UCSD-AML1 (cell line): ENCODE measurements around the gene PARM1.

Source experiments
- DNase-seq: peaks from one replicate; lab custom pipeline; 2025; ENCODE audit not compliant: unreplicated experiment; lab: John Stamatoyannopoulos, UW

PARM1 gene

GRCh38 chr4:75028196-75028854 lies 95.4 kb downstream of the PARM1 start:
- no peak for DNase-seq

GRCh38 chr4:75030028-75030427 lies 97.1 kb downstream of the PARM1 start:
- DNase-seq: no peak

- DNase-seq: peak; percentile 13
Measured at GRCh38 chr4:75030649-75031235, 97.8 kb downstream of the PARM1 start.

GRCh38 chr4:75031775-75032174 lies 98.9 kb downstream of the PARM1 start:
- no peak for DNase-seq

DNA sequence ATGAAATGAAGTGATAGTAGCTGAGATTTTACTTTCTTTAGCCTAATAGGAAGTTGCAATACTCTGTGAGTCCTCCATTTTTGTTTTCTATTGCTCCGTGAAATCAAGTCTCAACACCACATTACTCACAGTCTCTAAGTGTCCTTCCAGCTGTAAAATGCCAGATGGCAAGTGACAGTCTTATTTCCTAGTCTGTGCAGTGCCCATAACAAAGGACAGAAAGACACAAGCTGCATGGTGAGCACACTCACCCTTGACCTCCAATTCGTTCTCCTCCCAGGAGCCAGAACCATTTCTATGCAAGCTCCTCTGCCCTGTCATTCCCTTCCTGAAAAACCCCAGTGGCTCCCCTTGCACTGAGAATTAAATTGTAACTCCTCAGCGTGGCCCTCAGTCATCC lies 101.6 kb downstream of the PARM1 start:
- no peak for DNase-seq

- DNase-seq: no peak
Measured at GRCh38 chr4:75035321-75035720, 102.4 kb downstream of the PARM1 start.

GRCh38 chr4:75036046-75036830 lies 103.3 kb downstream of the PARM1 start:
- DNase-seq: no peak

GRCh38 chr4:75037252-75037651 lies 104.3 kb downstream of the PARM1 start:
- no peak for DNase-seq

GRCh38 chr4:75038376-75038775 lies 105.5 kb downstream of the PARM1 start:
- DNase-seq: no peak

GRCh38 chr4:75040703-75041102 lies 107.8 kb downstream of the PARM1 start:
- DNase-seq: no peak

DNA sequence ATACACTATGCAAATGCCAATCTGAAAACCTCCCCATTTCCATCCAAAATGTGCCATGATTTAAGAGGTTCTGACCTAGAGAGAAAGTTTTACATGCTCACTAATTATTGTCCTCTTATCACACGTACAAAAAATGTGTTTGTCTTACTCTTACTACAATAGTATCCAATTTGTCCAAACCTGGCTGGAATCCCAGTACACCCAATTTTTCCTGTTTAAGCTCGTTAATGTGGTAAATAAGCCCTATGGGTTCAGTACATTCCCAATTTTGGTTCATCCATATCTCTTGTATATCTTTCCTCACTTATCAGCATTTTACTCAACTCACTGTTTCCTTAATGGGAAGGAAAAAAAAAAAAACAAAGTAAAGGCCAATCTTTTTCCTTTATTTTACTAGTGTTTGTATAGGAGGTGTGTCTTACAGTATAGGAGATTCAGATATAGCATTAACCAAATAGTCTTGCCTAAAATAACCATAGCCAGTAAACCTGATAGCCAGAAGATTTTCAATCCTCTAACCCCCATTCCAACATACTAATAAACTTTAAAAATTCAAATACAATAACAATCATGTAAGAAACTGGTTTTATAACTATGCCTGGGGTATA lies 109.8 kb downstream of the PARM1 start:
- DNase-seq: no peak

DNA sequence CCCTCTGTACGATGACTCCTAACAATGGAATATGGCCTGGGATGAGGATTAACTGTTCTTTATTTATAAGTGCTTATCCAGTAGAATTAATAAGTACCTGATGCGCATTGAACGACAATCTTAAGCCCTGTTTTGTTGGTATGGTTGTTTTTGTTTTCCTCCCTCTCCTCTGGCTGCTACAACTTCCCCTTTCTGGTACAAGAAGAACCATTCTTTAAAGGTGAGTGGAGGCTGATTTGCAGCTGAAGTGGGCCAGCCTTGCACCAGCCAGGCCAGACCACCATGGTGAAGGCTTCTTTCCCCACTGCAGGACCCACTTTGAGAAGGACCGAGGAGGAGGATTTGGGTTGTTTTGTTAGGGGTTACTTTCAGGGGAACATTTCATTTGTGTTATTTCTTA lies 113.3 kb downstream of the PARM1 start:
- no peak for DNase-seq

DNA sequence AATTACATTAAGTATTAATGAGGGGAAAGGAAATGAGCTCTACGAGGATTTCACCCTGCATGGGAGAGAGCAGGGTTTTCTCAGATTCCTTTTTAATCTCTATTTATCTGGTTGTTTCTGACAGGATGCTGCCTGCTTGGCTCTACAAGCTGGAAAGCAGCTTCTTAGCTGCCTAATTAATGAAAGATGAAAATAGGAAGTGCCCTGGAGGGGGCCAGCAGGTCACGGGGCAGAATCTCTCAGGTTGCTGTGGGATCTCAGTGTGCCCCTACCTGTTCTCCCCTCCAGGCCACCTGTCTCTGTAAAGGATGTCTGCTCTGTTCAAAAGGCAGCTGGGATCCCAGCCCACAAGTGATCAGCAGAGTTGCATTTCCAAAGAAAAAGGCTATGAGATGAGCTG lies 113.7 kb downstream of the PARM1 start:
- no peak for DNase-seq

DNA sequence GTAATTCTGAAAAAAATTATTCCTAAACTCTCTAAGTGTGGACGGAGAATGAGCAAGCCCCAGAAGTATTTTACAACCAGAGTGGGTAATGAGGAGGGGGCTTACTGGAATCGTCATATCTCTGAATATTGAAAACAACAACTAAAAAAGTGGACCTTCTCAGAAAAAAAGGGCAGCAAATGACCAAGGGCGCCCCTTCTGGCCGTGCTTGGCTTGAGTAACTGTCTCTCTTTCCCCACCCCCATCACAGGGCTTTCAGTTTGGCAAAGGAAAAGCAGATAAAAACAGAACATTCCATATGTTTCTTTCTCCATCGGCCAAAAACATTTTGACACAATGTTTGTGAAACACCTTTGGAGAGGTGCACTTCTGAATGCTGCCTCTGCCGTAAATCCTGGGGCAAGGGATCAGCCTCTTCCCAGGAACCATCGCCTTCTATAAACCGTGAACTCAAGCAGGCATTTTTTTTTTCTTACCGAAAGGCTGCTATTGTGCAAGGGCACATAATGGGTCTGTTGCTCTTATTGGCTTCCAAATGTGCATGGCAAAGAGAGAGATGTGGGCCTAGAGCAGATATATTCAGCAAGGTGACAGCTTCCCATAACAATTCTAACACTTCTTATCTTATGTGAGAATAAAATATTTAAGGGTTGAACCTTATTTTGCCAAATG lies 115.4 kb downstream of the PARM1 start:
- no peak for DNase-seq

GRCh38 chr4:75051431-75051830 lies 118.5 kb downstream of the PARM1 start:
- DNase-seq: no peak

DNA sequence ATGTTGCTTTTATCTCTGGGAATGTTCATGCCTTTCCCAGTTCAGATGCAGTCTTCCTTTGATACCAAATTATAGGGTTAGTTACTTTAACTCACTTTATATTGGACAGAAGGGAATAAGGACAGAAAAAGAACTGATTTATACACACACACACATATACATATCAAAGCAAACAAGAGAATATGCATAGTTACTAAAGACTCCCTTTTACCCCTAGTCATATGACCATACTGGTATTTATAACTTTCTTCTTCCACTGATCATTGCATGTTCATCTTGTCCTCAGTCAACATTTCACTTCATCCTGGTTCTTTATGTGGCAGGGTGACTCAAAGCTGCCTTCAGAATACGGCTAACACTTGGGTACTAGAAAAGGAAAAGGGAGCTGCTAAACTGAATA lies 120.4 kb downstream of the PARM1 start:
- DNase-seq: no peak

DNA sequence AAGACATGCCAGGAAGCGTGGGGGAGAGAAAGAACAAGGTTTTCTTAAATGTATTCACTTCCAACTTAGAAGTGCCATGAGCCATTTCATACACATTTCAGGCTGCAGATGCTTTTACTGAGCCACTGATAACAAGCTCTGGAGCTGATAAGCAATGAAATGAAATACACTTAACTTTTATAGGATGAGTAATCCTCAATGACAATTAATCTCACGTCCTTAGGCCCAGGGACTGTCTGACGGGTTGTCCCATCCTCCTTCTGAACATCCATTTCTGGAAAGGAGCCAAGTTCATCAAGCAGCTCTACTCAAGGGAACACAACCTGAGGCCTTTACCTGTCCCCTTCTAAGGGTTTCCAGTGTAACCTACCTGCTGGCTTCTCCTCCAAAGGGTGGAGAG lies 121.2 kb downstream of the PARM1 start:
- DNase-seq: no peak

GRCh38 chr4:75056277-75056676 lies 123.4 kb downstream of the PARM1 start:
- DNase-seq: no peak

DNA sequence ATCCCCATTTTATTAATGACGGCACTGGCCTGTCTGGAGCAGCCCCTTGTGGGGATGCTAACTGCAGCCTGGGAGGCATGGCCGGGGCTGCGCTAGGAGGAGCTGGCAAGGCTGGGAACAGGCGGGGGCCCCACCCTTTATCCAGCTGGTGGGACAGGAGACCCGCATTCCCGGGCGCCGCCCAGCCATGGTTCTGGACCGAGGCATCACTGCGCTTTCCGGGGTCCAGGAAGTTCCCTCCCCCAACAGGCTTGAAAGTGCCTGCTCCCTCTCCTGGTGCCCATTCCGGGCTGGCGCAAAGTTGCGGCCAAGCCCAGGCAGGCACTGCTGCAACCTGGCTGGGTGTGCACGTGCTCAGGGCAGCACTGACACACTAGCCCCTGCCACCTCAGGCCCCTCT lies 124.5 kb downstream of the PARM1 start:
- DNase-seq: no peak

- no peak for DNase-seq
Measured at GRCh38 chr4:75058486-75058885, 125.6 kb downstream of the PARM1 start.

- no peak for DNase-seq
Measured at GRCh38 chr4:75063433-75063832, 130.5 kb downstream of the PARM1 start.
